Esophagus muscularis mucosa (tissue), 4 donors: ENCODE measurements around the gene CCBE1. TPM values are rescaled to one million over a fixed set of nuclear protein-coding genes. Genes with fewer than 3 reads are reported as not detected.

ENCODE experiments used
- DNase-seq: peaks from one replicate; pipeline ENCODE4 v3.0.0-alpha.2; 2017; ENCODE audit errors: extremely low spot score
- H3K27ac ChIP-seq, 4 donors: fragments of 200-600 bp; sonication (generic); replicated peaks in 1 of 4; 1 replicate in 3 of 4; 2 replicates in 1 of 4; pipeline ENCODE4 v1.5.1; 2016 to 2019; ENCODE audit warnings: mild to moderate bottlenecking in 1 of 4
- H3K27me3 ChIP-seq, 4 donors: fragments of 200-600 bp; sonication (generic); one replicate each; pipeline versions ENCODE4 v1.5.1 to v1.6.0; 2016 to 2019
- H3K36me3 ChIP-seq, 4 donors: fragments of 200-600 bp; sonication (generic); one replicate each; pipeline ENCODE4 v1.5.1; 2016 to 2019
- H3K4me1 ChIP-seq, 4 donors: fragments of 200-600 bp; sonication (generic); one replicate each; pipeline ENCODE4 v1.5.1; 2016 to 2019
- H3K4me3 ChIP-seq, 4 donors: fragments of 200-600 bp; sonication (generic); 1 replicate in 2 of 4; 2 replicates in 2 of 4; pipeline ENCODE4 v1.5.1; 2016 to 2019; ENCODE audit warnings: mild to moderate bottlenecking in 4 of 4, moderate library complexity in 1 of 4
- H3K9me3 ChIP-seq, 4 donors: fragments of 200-600 bp; sonication (generic); 1 replicate in 3 of 4; 2 replicates in 1 of 4; pipeline ENCODE4 v1.5.1; 2016 to 2019
- EP300 ChIP-seq: sonication (generic); formaldehyde crosslinking; IDR thresholded peaks from one replicate; pipeline ENCODE4 v1.6.1; 2017; ENCODE audit warnings: antibody characterized with exemption
- POLR2A ChIP-seq: fragments of 450-650 bp; IDR thresholded peaks from one replicate; pipeline ENCODE4 v1.6.1; 2017; ENCODE audit warnings: antibody characterized with exemption, moderate library complexity, mild to moderate bottlenecking, low read depth
- POLR2AphosphoS5 ChIP-seq, 2 donors: sonication (generic); formaldehyde crosslinking; IDR thresholded peaks; one replicate each; pipeline ENCODE4 v1.6.1; 2017; ENCODE audit warnings: antibody characterized with exemption in 2 of 2
- WGBS: methylation state at CpG from one replicate; pipeline ENCODE4 v1.1.5; 2018; 5-methylcytosine and 5-hydroxymethylcytosine counted together
- intact Hi-C: fragments of 100-400 bp; cut with DNase I; formaldehyde crosslinking; loops from one replicate; pipeline ENCODE4 v1.15.1; 2023
- total RNA-seq, 4 donors: library from RNA; depleted of rRNA; stranded (reverse); fragments of >200 nt; gene quantifications; one replicate each; pipeline versions ENCODE4 v1.1.0 to v1.2.1, GENCODE V29; 2016
- TF ChIP-seq, protein P1 (sequence below), 3 experiments: fragments of 200-600 bp in 2 of 3; fragments of 450-650 bp in 1 of 3; sonication (generic) in 2 of 3; IDR thresholded peaks; one replicate each; pipeline ENCODE4 v1.5.1; 2017 to 2019; ENCODE audit warnings: antibody characterized with exemption in 3 of 3, mild to moderate bottlenecking in 2 of 3, moderate library complexity in 1 of 3

Gene CCBE1
- total RNA-seq, 4 donors from 2014 or later, result 1.6 to 11.1 (median 2.7) TPM

DNA sequence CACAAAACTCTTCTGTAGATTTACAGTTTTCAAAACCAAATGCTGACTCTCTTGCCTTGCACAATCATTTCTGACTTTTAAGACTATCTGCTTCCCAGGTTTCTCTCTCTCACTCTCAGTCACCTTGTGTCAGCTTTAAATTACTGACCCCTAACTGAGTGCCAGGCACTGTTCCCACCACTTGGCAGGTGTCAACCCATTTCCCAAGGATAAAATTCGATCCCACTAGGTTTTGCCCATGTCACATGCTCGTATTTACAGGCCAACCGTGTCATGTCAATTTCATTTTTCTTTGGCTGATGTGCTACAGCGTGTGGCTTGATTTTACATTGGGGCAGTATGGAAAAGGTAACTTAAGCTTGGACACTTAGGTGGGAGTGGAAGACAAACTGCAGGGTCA lies 312.0 kb downstream of the CCBE1 start:
- Histone ChIP-seq H3K36me3 (no peaks in the 10 kb centered on the region), H3K4me1 (no peaks in the 10 kb centered on the region), H3K9me3 (no peaks in the 10 kb centered on the region), H3K4me3 (no peak overlapping the region), H3K27ac (no peak overlapping the region), H3K27me3 (no peaks in the 10 kb centered on the region)
- TF ChIP-seq EP300 (no peak), POLR2A (no peak), POLR2AphosphoS5 (IDR thresholded peaks at IDR 0.05) (no peak)
- TF ChIP-seq, protein P1, sequence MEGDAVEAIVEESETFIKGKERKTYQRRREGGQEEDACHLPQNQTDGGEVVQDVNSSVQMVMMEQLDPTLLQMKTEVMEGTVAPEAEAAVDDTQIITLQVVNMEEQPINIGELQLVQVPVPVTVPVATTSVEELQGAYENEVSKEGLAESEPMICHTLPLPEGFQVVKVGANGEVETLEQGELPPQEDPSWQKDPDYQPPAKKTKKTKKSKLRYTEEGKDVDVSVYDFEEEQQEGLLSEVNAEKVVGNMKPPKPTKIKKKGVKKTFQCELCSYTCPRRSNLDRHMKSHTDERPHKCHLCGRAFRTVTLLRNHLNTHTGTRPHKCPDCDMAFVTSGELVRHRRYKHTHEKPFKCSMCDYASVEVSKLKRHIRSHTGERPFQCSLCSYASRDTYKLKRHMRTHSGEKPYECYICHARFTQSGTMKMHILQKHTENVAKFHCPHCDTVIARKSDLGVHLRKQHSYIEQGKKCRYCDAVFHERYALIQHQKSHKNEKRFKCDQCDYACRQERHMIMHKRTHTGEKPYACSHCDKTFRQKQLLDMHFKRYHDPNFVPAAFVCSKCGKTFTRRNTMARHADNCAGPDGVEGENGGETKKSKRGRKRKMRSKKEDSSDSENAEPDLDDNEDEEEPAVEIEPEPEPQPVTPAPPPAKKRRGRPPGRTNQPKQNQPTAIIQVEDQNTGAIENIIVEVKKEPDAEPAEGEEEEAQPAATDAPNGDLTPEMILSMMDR (IDR thresholded peaks at IDR 0.05), result no peak
- no peak for DNase-seq
- intact Hi-C loops, result no loop called here
- 72% methylated on average over 4 of the region's 4 CpGs for WGBS

DNA sequence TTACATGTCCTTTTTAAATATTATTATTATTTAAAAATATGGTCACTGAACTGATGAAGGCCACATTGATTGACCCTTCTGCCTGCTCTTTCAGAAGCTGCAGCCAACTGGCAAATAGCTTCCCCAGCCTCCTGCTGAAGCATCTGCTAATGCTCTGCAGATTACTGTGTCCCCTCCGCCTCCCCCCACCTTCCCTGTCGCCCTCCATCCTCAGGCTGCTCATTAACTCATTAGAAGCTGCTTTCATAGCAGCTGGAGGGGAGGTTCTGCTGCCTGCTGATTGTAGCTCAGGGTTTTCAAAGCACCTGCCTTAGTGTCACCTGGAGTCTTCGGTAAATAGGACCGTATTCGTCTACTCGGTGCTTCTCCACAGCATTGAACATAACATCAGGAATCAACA lies 313.4 kb downstream of the CCBE1 start:
- 54% methylated on average over 5 of the region's 6 CpGs for WGBS
- Histone ChIP-seq H3K27ac (no peak overlapping the region), H3K4me3 (no peak overlapping the region), H3K27me3 (no peaks in the 10 kb centered on the region), H3K9me3 (no peaks in the 10 kb centered on the region), H3K4me1 (no peaks in the 10 kb centered on the region), H3K36me3 (no peaks in the 10 kb centered on the region)
- intact Hi-C loops, result no loop called here
- TF ChIP-seq, protein P1 (IDR thresholded peaks at IDR 0.05), result no peak
- TF ChIP-seq EP300 (no peak), POLR2AphosphoS5 (IDR thresholded peaks at IDR 0.05) (no peak)
- no peak for DNase-seq

DNA sequence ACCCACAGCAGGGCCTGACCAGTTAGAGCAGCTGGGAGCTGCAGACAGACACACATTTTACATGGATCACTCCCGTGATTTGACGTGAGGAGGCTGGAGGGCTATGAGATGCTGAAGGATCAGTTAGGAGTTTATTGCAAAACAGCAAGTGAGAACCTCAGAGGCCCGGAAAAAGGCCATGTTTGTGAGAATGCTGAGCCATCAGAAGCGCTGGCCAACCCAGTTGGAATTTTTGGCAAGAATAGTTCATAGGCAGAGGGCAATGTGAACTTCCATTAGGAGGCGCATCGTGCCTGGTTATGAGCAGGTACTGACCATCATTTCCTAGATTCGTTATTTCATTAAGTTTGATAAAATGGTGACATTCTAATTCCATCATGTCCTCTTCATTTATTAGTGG lies 314.8 kb downstream of the CCBE1 start:
- DNase-seq, result no peak
- no peaks in the 10 kb centered on the region for H3K36me3 ChIP-seq
- WGBS, result 74% methylated on average over 7 of the region's 7 CpGs
- no peaks in the 10 kb centered on the region for H3K9me3 ChIP-seq
- H3K27ac ChIP-seq, result no peak overlapping the region
- no peaks in the 10 kb centered on the region for H3K27me3 ChIP-seq
- no peak for TF ChIP-seq POLR2AphosphoS5 (IDR thresholded peaks at IDR 0.05)
- no peak for TF ChIP-seq EP300
- no peak for TF ChIP-seq POLR2A
- TF ChIP-seq, protein P1 (IDR thresholded peaks at IDR 0.05), result no peak
- H3K4me1 ChIP-seq, result no peaks in the 10 kb centered on the region
- no peak overlapping the region for H3K4me3 ChIP-seq
- intact Hi-C loops, result no loop called here

- no peak for DNase-seq
- 86% methylated on average over 6 of the region's 6 CpGs for WGBS
- no peak overlapping the region for H3K4me3 ChIP-seq
- intact Hi-C loops, result no loop called here
- H3K4me1 ChIP-seq, result no peaks in the 10 kb centered on the region
- no peak for TF ChIP-seq EP300
- H3K27me3 ChIP-seq, result no peaks in the 10 kb centered on the region
- no peaks in the 10 kb centered on the region for H3K9me3 ChIP-seq
- no peaks in the 10 kb centered on the region for H3K36me3 ChIP-seq
- H3K27ac ChIP-seq, result no peak overlapping the region
Observed at GRCh38 chr18:59381949-59382348, 315.3 kb downstream of the CCBE1 start.

Other genes starting within 250 kb of the CCBE1 start
- gene PMAIP1, start 202.6 kb upstream of the CCBE1 start, total RNA-seq, result 1 to 10 TPM in 1 of 4 donors, under 1 TPM in 3; 0.42 to 1.3 (median 0.79) TPM